Stomach (tissue), 4 donors: ENCODE data around the gene TLR1.

Source experiments
- EP300 ChIP-seq: sonication (generic); formaldehyde crosslinking; IDR thresholded peaks from one replicate; pipeline ENCODE4 v1.6.1; 2017; ENCODE audit warnings: antibody characterized with exemption
- POLR2A ChIP-seq, 4 donors: fragments of 450-650 bp; IDR thresholded peaks; one replicate each; pipeline ENCODE4 v1.6.1; 2016; ENCODE audit warnings: antibody characterized with exemption in 4 of 4, control low read depth in 2 of 4, mild to moderate bottlenecking in 1 of 4, moderate library complexity in 1 of 4
- POLR2AphosphoS5 ChIP-seq, 3 donors: sonication (generic); formaldehyde crosslinking; IDR thresholded peaks; one replicate each; pipeline ENCODE4 v1.6.1; 2016; ENCODE audit warnings: antibody characterized with exemption in 3 of 3
- TF ChIP-seq, protein P1 (sequence below), 7 experiments: fragments of 450-650 bp in 4 of 7; fragments of 200-600 bp in 3 of 7; sonication (generic) in 3 of 7; IDR thresholded peaks; one replicate each; pipeline ENCODE4 v1.5.1; 2016 to 2019; ENCODE audit warnings: antibody characterized with exemption in 7 of 7, control low read depth in 2 of 7, mild to moderate bottlenecking in 1 of 7

- TF ChIP-seq, protein P1, sequence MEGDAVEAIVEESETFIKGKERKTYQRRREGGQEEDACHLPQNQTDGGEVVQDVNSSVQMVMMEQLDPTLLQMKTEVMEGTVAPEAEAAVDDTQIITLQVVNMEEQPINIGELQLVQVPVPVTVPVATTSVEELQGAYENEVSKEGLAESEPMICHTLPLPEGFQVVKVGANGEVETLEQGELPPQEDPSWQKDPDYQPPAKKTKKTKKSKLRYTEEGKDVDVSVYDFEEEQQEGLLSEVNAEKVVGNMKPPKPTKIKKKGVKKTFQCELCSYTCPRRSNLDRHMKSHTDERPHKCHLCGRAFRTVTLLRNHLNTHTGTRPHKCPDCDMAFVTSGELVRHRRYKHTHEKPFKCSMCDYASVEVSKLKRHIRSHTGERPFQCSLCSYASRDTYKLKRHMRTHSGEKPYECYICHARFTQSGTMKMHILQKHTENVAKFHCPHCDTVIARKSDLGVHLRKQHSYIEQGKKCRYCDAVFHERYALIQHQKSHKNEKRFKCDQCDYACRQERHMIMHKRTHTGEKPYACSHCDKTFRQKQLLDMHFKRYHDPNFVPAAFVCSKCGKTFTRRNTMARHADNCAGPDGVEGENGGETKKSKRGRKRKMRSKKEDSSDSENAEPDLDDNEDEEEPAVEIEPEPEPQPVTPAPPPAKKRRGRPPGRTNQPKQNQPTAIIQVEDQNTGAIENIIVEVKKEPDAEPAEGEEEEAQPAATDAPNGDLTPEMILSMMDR (IDR thresholded peaks at IDR 0.05): no peak
- TF ChIP-seq EP300 (no peak), POLR2AphosphoS5 (IDR thresholded peaks at IDR 0.05) (no peak), POLR2A (IDR thresholded peaks at IDR 0.05) (no peak)
Observed at GRCh38 chr4:38837334-38837733, 32.7 kb upstream of the TLR1 start.
